Central memory CD8-positive, alpha-beta T cell (primary cell): Measurements from ENCODE around the gene IKZF4.

Source experiments
- ATAC-seq: fragments of 150-1000 bp; cut with Tn5 transposase; replicated peaks from 2 replicates; pipeline ENCODE4 v1.10.0; 2022; ENCODE audit warnings: mild to moderate bottlenecking, moderate FRiP score, moderate number of reproducible peaks; ENCODE audit not compliant: poor library complexity, severe bottlenecking; ENCODE audit errors: extremely low read depth
- DNase-seq, 2 donors: peaks; one replicate each; pipeline ENCODE4 v3.0.0; 2021; ENCODE audit warnings: low spot score in 2 of 2
- H3K27ac Mint-ChIP-seq: one replicate; pipeline ENCODE4 v1.8.0; 2022; ENCODE audit warnings: low read depth, mild to moderate bottlenecking, moderate library complexity, mixed read lengths
- H3K27me3 Mint-ChIP-seq: one replicate; pipeline ENCODE4 v1.8.0; 2022; ENCODE audit warnings: mixed read lengths
- H3K36me3 Mint-ChIP-seq: one replicate; pipeline ENCODE4 v1.8.0; 2022; ENCODE audit warnings: mild to moderate bottlenecking, moderate library complexity, mixed read lengths; ENCODE audit not compliant: insufficient read depth
- H3K4me1 Mint-ChIP-seq: one replicate; pipeline ENCODE4 v1.8.0; 2022; ENCODE audit warnings: mixed read lengths
- H3K4me3 Mint-ChIP-seq: one replicate; pipeline ENCODE4 v1.8.0; 2022; ENCODE audit warnings: mild to moderate bottlenecking, moderate library complexity, mixed read lengths
- H3K9me3 Mint-ChIP-seq: one replicate; pipeline ENCODE4 v1.8.0; 2022; ENCODE audit warnings: mixed read lengths

The IKZF4 gene

GRCh38 chr12:56082967-56083366 lies 62.1 kb downstream of the IKZF4 start:
- Mint-ChIP-seq H3K27me3 (peaks cover 26% of the 10 kb centered on the region), H3K9me3 (no peaks in the 10 kb centered on the region), H3K4me1 (peaks cover 13% of the 10 kb centered on the region), H3K36me3 (peaks cover 8% of the 10 kb centered on the region), H3K4me3 (no peak overlapping the region), H3K27ac (no peak overlapping the region)
- DNase-seq, result no peak
- no peak for ATAC-seq

- H3K36me3 Mint-ChIP-seq, result peaks cover 4% of the 10 kb centered on the region
- H3K4me3 Mint-ChIP-seq, result no peak overlapping the region
- no peak for ATAC-seq
- H3K9me3 Mint-ChIP-seq, result no peaks in the 10 kb centered on the region
- H3K4me1 Mint-ChIP-seq, result peaks cover 9% of the 10 kb centered on the region
- H3K27me3 Mint-ChIP-seq, result peaks cover 26% of the 10 kb centered on the region
- H3K27ac Mint-ChIP-seq, result no peak overlapping the region
- DNase-seq, result no peak
Observed at GRCh38 chr12:56084958-56085543, 64.2 kb downstream of the IKZF4 start.

GRCh38 chr12:56086096-56086495 lies 65.3 kb downstream of the IKZF4 start:
- Mint-ChIP-seq H3K4me1 (peaks cover 1% of the 10 kb centered on the region), H3K36me3 (peaks cover 2% of the 10 kb centered on the region), H3K9me3 (no peaks in the 10 kb centered on the region), H3K4me3 (no peak overlapping the region), H3K27me3 (peaks cover 22% of the 10 kb centered on the region), H3K27ac (no peak overlapping the region)
- no peak for DNase-seq
- ATAC-seq, result no peak

- ATAC-seq (no peak), DNase-seq (no peak)
- no peaks in the 10 kb centered on the region for H3K9me3 Mint-ChIP-seq
- no peak overlapping the region for H3K4me3 Mint-ChIP-seq
- peaks cover 17% of the 10 kb centered on the region for H3K27me3 Mint-ChIP-seq
- H3K36me3 Mint-ChIP-seq, result peaks cover 2% of the 10 kb centered on the region
- no peaks in the 10 kb centered on the region for H3K4me1 Mint-ChIP-seq
- H3K27ac Mint-ChIP-seq, result no peak overlapping the region
Observed at GRCh38 chr12:56086608-56087007, 65.8 kb downstream of the IKZF4 start.

DNA sequence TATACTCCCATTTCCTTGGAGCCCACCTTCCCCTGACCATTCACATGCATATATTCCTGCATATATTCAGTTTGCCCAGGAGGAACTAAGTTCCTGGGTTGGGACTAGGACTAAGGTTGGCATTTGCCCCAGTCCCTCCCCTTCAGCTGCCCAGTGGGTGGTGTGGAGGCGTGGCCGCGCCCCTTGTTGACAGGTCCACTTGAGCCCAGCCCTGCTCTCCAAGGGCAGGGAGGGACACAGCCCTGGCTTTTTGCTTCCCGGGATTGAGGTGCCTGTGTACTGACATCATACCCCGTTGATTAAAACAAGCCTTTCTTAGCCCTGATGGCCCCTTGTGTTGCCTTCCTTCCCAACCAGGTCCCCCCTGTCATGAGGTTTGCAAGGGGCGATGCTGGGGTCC lies 66.4 kb downstream of the IKZF4 start:
- DNase-seq, result no peak
- H3K27ac Mint-ChIP-seq, result no peak overlapping the region
- H3K4me3 Mint-ChIP-seq, result no peak overlapping the region
- H3K9me3 Mint-ChIP-seq, result no peaks in the 10 kb centered on the region
- ATAC-seq, result no peak
- no peaks in the 10 kb centered on the region for H3K4me1 Mint-ChIP-seq
- H3K36me3 Mint-ChIP-seq, result peaks cover 2% of the 10 kb centered on the region
- peaks cover 11% of the 10 kb centered on the region for H3K27me3 Mint-ChIP-seq
